H1 (cell line): ENCODE results near the gene AGPAT3. TPM values are rescaled to one million over a fixed set of nuclear protein-coding genes. Genes with fewer than 3 reads are reported as not detected.

Experiments
- BRCA1 ChIP-seq: IDR thresholded peaks from 2 replicates; pipeline ENCODE4 v1.6.1; 2012; ENCODE audit warnings: low read depth, low read length, improper control_type of control experiment
- CHD1 ChIP-seq: IDR thresholded peaks from 2 replicates; pipeline ENCODE4 v1.6.1; 2012; ENCODE audit warnings: low read depth, low read length, improper control_type of control experiment
- CREB1 ChIP-seq: IDR thresholded peaks from 2 replicates; pipeline ENCODE4 v1.6.1; 2012; ENCODE audit warnings: inconsistent platforms
- EP300 ChIP-seq, 2 experiments: IDR thresholded peaks; 1 replicate in 1 of 2; 2 replicates in 1 of 2; pipeline ENCODE4 v1.6.1; 2011 to 2012; ENCODE audit warnings: low read depth in 2 of 2, low read length in 2 of 2, mild to moderate bottlenecking in 2 of 2, borderline replicate concordance in 1 of 2, inconsistent platforms in 1 of 2, moderate library complexity in 1 of 2
- JUN ChIP-seq: IDR thresholded peaks from 2 replicates; pipeline ENCODE4 v1.6.1; 2011; ENCODE audit warnings: low read depth, mild to moderate bottlenecking, improper control_type of control experiment, low read length
- SRF ChIP-seq: IDR thresholded peaks from 2 replicates; pipeline ENCODE4 v1.6.1; 2011; ENCODE audit warnings: mild to moderate bottlenecking, low read depth, low read length, moderate library complexity
- TBP ChIP-seq: IDR thresholded peaks from 2 replicates; pipeline ENCODE4 v1.6.1; 2011; ENCODE audit warnings: low read depth, low read length, improper control_type of control experiment
- polyA plus RNA-seq, 7 experiments: library from polyadenylated mRNA; depleted of rRNA in 3 of 7; stranded (reverse) in 5 of 7; unstranded in 2 of 7; fragments of >200 nt in 5 of 7; fragments of 200-250 nt in 2 of 7; gene quantifications; 1 replicate in 5 of 7; 2 replicates in 1 of 7; 4 replicates in 1 of 7; pipeline versions ENCODE4 v1.2.1 to v1.2.3, GENCODE V29; 2011 to 2013; ENCODE audit warnings: missing spikeins in 2 of 7, mixed read lengths in 2 of 7
- total RNA-seq: library from RNA; stranded (reverse); fragmentation: NEBNext Ultra II Directional; extraction: Animal tissue kit (Norgen Biotek cat#: 25700); gene quantifications from 2 replicates; pipeline ENCODE4 v1.2.1, GENCODE V29; 2021
- TF ChIP-seq, protein P1 (sequence below): fragments of 300-600 bp; sonication (generic); IDR thresholded peaks from 2 replicates; pipeline ENCODE4 v1.7.1; 2012; ENCODE audit warnings: low read length, moderate library complexity, mild to moderate bottlenecking, inconsistent platforms; ENCODE audit not compliant: insufficient replicate concordance
- TF ChIP-seq, protein P2 (sequence below): IDR thresholded peaks from 2 replicates; pipeline ENCODE4 v1.6.1; 2011; ENCODE audit warnings: low read length, improper control_type of control experiment

AGPAT3 gene
- total and polyA plus RNA-seq, 2 of the 8 experiments (the other 6 are each of a cell fraction or from before 2014, with no cell fraction given) = 5.8 to 7.3 TPM

DNA sequence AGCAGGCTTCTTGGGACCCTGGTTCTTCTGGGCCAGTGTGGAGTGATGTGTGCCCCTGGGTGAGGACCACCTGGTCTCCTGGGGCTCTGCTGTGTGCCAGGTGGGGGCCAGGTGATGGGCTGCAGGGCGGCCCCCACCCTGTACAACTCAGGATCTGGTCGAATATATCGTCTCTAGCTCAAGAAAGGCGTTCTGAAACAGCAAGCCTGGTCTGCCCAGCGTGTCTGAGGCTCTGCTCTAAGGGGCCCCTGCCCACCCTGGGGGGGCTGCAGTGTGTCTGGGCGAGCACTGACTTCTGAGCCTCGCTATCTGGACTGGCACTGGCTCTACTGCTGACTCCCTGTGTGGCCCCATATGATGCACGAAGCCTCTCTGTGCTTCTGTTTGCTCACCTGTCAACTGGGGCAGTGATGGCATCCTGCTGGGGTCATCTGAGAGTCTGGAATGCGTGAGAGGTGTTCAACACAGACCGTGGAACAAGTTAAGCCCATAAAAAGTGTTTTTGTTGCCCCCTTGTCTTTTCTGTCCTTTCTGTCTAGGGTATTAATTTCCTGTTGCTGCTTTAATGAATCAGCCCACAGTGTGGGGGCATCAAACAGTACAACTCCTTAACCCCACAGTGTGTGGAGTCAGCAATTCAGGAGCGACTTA is 91.1 kb downstream of the AGPAT3 start (continued):
- TF ChIP-seq, protein P1, sequence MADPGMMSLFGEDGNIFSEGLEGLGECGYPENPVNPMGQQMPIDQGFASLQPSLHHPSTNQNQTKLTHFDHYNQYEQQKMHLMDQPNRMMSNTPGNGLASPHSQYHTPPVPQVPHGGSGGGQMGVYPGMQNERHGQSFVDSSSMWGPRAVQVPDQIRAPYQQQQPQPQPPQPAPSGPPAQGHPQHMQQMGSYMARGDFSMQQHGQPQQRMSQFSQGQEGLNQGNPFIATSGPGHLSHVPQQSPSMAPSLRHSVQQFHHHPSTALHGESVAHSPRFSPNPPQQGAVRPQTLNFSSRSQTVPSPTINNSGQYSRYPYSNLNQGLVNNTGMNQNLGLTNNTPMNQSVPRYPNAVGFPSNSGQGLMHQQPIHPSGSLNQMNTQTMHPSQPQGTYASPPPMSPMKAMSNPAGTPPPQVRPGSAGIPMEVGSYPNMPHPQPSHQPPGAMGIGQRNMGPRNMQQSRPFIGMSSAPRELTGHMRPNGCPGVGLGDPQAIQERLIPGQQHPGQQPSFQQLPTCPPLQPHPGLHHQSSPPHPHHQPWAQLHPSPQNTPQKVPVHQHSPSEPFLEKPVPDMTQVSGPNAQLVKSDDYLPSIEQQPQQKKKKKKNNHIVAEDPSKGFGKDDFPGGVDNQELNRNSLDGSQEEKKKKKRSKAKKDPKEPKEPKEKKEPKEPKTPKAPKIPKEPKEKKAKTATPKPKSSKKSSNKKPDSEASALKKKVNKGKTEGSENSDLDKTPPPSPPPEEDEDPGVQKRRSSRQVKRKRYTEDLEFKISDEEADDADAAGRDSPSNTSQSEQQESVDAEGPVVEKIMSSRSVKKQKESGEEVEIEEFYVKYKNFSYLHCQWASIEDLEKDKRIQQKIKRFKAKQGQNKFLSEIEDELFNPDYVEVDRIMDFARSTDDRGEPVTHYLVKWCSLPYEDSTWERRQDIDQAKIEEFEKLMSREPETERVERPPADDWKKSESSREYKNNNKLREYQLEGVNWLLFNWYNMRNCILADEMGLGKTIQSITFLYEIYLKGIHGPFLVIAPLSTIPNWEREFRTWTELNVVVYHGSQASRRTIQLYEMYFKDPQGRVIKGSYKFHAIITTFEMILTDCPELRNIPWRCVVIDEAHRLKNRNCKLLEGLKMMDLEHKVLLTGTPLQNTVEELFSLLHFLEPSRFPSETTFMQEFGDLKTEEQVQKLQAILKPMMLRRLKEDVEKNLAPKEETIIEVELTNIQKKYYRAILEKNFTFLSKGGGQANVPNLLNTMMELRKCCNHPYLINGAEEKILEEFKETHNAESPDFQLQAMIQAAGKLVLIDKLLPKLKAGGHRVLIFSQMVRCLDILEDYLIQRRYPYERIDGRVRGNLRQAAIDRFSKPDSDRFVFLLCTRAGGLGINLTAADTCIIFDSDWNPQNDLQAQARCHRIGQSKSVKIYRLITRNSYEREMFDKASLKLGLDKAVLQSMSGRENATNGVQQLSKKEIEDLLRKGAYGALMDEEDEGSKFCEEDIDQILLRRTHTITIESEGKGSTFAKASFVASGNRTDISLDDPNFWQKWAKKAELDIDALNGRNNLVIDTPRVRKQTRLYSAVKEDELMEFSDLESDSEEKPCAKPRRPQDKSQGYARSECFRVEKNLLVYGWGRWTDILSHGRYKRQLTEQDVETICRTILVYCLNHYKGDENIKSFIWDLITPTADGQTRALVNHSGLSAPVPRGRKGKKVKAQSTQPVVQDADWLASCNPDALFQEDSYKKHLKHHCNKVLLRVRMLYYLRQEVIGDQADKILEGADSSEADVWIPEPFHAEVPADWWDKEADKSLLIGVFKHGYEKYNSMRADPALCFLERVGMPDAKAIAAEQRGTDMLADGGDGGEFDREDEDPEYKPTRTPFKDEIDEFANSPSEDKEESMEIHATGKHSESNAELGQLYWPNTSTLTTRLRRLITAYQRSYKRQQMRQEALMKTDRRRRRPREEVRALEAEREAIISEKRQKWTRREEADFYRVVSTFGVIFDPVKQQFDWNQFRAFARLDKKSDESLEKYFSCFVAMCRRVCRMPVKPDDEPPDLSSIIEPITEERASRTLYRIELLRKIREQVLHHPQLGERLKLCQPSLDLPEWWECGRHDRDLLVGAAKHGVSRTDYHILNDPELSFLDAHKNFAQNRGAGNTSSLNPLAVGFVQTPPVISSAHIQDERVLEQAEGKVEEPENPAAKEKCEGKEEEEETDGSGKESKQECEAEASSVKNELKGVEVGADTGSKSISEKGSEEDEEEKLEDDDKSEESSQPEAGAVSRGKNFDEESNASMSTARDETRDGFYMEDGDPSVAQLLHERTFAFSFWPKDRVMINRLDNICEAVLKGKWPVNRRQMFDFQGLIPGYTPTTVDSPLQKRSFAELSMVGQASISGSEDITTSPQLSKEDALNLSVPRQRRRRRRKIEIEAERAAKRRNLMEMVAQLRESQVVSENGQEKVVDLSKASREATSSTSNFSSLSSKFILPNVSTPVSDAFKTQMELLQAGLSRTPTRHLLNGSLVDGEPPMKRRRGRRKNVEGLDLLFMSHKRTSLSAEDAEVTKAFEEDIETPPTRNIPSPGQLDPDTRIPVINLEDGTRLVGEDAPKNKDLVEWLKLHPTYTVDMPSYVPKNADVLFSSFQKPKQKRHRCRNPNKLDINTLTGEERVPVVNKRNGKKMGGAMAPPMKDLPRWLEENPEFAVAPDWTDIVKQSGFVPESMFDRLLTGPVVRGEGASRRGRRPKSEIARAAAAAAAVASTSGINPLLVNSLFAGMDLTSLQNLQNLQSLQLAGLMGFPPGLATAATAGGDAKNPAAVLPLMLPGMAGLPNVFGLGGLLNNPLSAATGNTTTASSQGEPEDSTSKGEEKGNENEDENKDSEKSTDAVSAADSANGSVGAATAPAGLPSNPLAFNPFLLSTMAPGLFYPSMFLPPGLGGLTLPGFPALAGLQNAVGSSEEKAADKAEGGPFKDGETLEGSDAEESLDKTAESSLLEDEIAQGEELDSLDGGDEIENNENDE = no peak
- no peak for TF ChIP-seq CHD1
- no peak for TF ChIP-seq BRCA1
- no peak for TF ChIP-seq EP300 (IDR thresholded peaks at IDR 0.05; ENCODE audit: borderline replicate concordance in 1 of 2, low read depth in 2 of 2, low read length in 2 of 2)
- no peak for TF ChIP-seq CREB1
- no peak for TF ChIP-seq JUN
- TF ChIP-seq TBP = no peak
- TF ChIP-seq, protein P2, sequence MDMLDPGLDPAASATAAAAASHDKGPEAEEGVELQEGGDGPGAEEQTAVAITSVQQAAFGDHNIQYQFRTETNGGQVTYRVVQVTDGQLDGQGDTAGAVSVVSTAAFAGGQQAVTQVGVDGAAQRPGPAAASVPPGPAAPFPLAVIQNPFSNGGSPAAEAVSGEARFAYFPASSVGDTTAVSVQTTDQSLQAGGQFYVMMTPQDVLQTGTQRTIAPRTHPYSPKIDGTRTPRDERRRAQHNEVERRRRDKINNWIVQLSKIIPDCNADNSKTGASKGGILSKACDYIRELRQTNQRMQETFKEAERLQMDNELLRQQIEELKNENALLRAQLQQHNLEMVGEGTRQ = no peak
- no peak for TF ChIP-seq SRF
